Measurements from ENCODE around the gene MYO1B.
A peak's percentile ranks its signal among the peaks of the same experiment; 100 is the strongest.

The MYO1B gene

DNA sequence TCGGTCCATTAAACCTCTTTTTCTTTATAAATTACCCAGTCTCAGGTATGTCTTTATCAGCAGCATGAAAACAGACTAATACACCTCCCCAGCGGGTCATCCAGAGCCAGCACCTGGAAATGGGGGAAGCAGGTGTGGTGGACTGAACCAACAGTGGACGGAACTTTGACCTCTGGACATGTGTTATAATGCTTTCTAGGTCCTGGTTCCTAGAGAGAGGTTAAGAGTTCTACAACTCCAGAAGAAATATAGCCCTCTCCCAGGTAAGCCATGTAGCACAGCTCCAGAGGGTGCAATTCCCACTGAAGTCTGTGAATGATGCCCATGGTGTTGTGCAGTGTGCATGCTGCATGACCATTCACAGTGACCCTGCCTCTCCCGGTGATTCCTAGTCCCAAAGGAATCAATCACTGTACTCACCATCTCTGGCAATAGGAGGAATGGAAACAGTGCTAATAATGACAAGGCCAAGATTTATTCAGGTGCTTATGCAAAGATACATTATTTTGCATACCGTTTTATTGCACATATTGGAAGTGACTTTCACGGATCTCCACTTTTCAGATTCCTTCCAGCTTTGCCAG lies 45.2 kb upstream of the MYO1B start:
- H2AFZ ChIP-seq (ENCODE audit: low read length), result no peak overlapping the region
- H3K36me3 ChIP-seq (ENCODE audit: insufficient read depth, low read length), result no peaks in the 10 kb centered on the region
- H3K4me3 ChIP-seq (ENCODE audit: low read length, poor library complexity, severe bottlenecking), result no peak overlapping the region
- H4K20me1 ChIP-seq (ENCODE audit: insufficient read depth, low read length, poor library complexity, severe bottlenecking), result no peaks in the 10 kb centered on the region
- no peaks in the 10 kb centered on the region for H3K9me3 ChIP-seq (ENCODE audit: insufficient read depth, low read depth, low read length)
- no peaks in the 10 kb centered on the region for H3K27me3 ChIP-seq (ENCODE audit: insufficient read depth, low read length, poor library complexity, severe bottlenecking)
- TF ChIP-seq EZH2phosphoT487 (IDR thresholded peaks at IDR 0.05; ENCODE audit: borderline replicate concordance) (no peak), CTCF (conservative IDR thresholded peaks at IDR 0.05; ENCODE audit: low read length) (no peak)
- H3K4me1 ChIP-seq (ENCODE audit: insufficient read depth, low read length, poor library complexity, severe bottlenecking), result peaks cover 17% of the 10 kb centered on the region
- H3K9me2 ChIP-seq (replicated peaks; ENCODE audit: low read depth, low read length), result no peaks in the 10 kb centered on the region
- H3K79me2 ChIP-seq (ENCODE audit: insufficient read depth, low read length), result no peaks in the 10 kb centered on the region
- H3K9ac ChIP-seq (ENCODE audit: low read depth, low read length, poor library complexity, severe bottlenecking), result no peak overlapping the region
- H3K4me2 ChIP-seq (ENCODE audit: low read depth, low read length, poor library complexity, severe bottlenecking), result no peak overlapping the region
- no peaks in the 10 kb centered on the region for H3F3A ChIP-seq (ENCODE audit: low read depth)

DNA sequence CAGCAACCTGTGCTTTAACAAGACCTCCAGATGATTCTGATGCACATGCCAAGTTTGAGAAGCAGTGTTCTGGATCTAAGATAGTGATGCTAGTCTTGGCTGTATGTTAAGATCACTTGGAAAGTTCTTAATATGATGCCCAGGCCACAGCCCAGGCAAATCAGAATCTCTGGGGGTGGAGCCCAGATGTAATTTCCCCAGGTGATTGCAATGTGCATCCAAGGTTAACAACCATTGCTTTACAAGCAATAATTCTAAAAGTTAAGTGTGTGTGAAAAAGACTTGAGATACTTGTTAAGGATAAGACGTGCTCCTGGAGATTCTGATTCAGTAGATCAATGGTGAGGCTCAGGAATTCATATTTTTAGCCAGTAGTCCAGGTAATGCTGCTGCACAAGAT lies 44.3 kb upstream of the MYO1B start:
- no peaks in the 10 kb centered on the region for H3K27me3 ChIP-seq (ENCODE audit: insufficient read depth, low read length, poor library complexity, severe bottlenecking)
- H3K4me2 ChIP-seq (ENCODE audit: low read depth, low read length, poor library complexity, severe bottlenecking), result no peak overlapping the region
- no peak overlapping the region for H2AFZ ChIP-seq (ENCODE audit: low read length)
- TF ChIP-seq EZH2phosphoT487 (IDR thresholded peaks at IDR 0.05; ENCODE audit: borderline replicate concordance), result no peak
- no peak for TF ChIP-seq CTCF (conservative IDR thresholded peaks at IDR 0.05; ENCODE audit: low read length)
- H3K9me2 ChIP-seq (replicated peaks; ENCODE audit: low read depth, low read length), result no peaks in the 10 kb centered on the region
- no peaks in the 10 kb centered on the region for H3K79me2 ChIP-seq (ENCODE audit: insufficient read depth, low read length)
- H3K36me3 ChIP-seq (ENCODE audit: insufficient read depth, low read length), result no peaks in the 10 kb centered on the region
- no peaks in the 10 kb centered on the region for H4K20me1 ChIP-seq (ENCODE audit: insufficient read depth, low read length, poor library complexity, severe bottlenecking)
- H3K4me1 ChIP-seq (ENCODE audit: insufficient read depth, low read length, poor library complexity, severe bottlenecking), result peaks cover 14% of the 10 kb centered on the region
- H3F3A ChIP-seq (ENCODE audit: low read depth), result no peaks in the 10 kb centered on the region
- no peak overlapping the region for H3K9ac ChIP-seq (ENCODE audit: low read depth, low read length, poor library complexity, severe bottlenecking)
- no peak overlapping the region for H3K4me3 ChIP-seq (ENCODE audit: low read length, poor library complexity, severe bottlenecking)
- no peaks in the 10 kb centered on the region for H3K9me3 ChIP-seq (ENCODE audit: insufficient read depth, low read depth, low read length)

DNA sequence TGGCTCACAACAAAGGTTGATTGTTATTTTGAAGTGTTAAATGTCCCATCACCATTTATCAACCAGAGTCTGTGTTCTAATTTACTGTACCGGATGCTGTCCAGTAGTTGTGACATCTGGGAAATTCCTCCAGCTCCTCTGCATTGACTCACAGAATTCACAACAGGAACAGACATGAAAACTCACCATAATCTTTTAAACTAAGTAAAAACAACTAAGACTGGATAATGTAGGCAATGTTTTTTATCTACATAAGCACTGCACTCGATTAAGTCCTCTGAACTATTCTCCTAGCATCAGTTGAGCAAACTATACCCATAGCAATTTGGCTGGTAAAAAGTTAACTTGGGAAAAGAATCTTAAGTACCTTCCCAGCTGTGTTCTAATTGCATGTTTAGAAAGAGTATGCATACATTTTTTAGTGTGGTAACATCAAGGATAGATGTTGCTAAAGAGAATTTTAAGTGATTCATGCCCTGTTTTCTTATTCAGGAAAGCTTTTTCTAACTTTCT lies 42.9 kb upstream of the MYO1B start:
- peaks cover 19% of the 10 kb centered on the region for H3K4me1 ChIP-seq (ENCODE audit: insufficient read depth, low read length, poor library complexity, severe bottlenecking)
- no peaks in the 10 kb centered on the region for H3K36me3 ChIP-seq (ENCODE audit: insufficient read depth, low read length)
- H3K27me3 ChIP-seq (ENCODE audit: insufficient read depth, low read length, poor library complexity, severe bottlenecking), result no peaks in the 10 kb centered on the region
- H3K4me2 ChIP-seq (ENCODE audit: low read depth, low read length, poor library complexity, severe bottlenecking), result peak overlapping the region; percentile 35
- no peaks in the 10 kb centered on the region for H3K9me2 ChIP-seq (replicated peaks; ENCODE audit: low read depth, low read length)
- no peaks in the 10 kb centered on the region for H3K9me3 ChIP-seq (ENCODE audit: insufficient read depth, low read depth, low read length)
- no peak overlapping the region for H3K4me3 ChIP-seq (ENCODE audit: low read length, poor library complexity, severe bottlenecking)
- no peaks in the 10 kb centered on the region for H4K20me1 ChIP-seq (ENCODE audit: insufficient read depth, low read length, poor library complexity, severe bottlenecking)
- H3K9ac ChIP-seq (ENCODE audit: low read depth, low read length, poor library complexity, severe bottlenecking), result no peak overlapping the region
- H2AFZ ChIP-seq (ENCODE audit: low read length), result peak overlapping the region; percentile 14; the same call in 1 of the 2 replicates
- H3K79me2 ChIP-seq (ENCODE audit: insufficient read depth, low read length), result no peaks in the 10 kb centered on the region
- H3F3A ChIP-seq (ENCODE audit: low read depth), result no peaks in the 10 kb centered on the region
- TF ChIP-seq EZH2phosphoT487 (IDR thresholded peaks at IDR 0.05; ENCODE audit: borderline replicate concordance), result no peak
- no peak for TF ChIP-seq CTCF (conservative IDR thresholded peaks at IDR 0.05; ENCODE audit: low read length)

All from Loucy (cell line).